ENCODE measurements around the gene LIMA1.

DNA sequence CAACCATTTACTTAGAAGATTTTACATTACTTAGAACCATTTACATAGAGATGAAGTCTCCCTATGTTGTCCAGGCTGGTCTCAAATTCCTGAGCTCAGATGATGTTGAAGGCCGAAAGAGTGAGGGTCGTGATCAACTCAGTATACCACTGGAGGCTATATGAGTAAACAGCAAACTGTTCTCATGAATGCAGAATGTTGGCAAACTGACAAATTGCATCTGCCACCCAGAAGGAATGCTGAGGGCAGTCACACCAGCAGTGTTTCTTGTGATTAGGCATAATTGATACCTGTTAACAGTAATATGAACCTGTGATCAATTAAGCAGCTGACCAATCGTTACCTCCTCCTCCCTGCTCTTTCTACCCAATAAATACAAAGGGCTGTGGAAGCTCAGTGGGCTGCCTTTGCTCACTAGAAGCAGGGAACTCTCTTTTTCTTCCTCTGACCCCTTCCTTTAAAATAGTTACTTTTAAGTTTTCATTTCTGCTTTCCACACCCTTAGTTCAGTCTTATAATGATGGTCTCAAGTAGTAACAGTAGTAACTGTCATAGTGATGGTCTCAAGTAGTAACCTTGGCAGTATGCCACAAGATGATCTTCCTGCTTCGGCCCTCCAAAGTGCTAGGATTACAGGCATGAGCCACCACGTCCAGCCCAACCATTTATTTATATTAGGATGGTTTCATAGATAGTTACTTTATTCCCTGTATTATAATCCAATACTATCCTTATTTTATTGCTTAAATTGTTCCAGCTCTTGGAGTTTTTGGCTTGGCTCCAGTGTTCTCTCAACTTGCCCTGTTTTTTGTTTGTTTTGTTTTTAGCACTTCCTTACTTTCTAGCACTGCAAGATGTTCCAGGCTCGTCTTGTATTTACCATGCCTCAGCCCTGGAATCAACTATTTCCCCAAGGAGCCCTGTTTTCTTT is 25.8 kb downstream of the LIMA1 start:
- TF ChIP-seq ZNF384 (IDR thresholded peaks at IDR 0.05) (no peak), CTBP1 (IDR thresholded peaks at IDR 0.05; ENCODE audit: borderline replicate concordance) (no peak), SP1 (IDR thresholded peaks at IDR 0.05) (no peak), BHLHE40 (IDR thresholded peaks at IDR 0.05; ENCODE audit: borderline replicate concordance) (no peak), ELF4 (IDR thresholded peaks at IDR 0.05) (no peak)

All from HEK293T (cell line).